RWPE2 (cell line): Measurements from ENCODE around the gene EFNA4.
A peak's percentile ranks its signal among the peaks of the same experiment; 100 is the strongest.

Experiments
- ATAC-seq: fragments of 200-7000 bp; cut with Tn5 transposase; 3 replicates; pipeline ENCODE4 v1.9.1; 2021; ENCODE audit warnings: low read depth
- DNase-seq: peaks from one replicate; pipeline ENCODE4 v3.0.0-alpha.2; 2020; ENCODE audit warnings: low spot score
- H3K27ac ChIP-seq: fragments of 450-650 bp; 2 replicates; pipeline ENCODE4 v1.5.1; 2017; ENCODE audit warnings: mild to moderate bottlenecking; ENCODE audit not compliant: poor library complexity, severe bottlenecking
- H3K27me3 ChIP-seq: fragments of 250-450 bp; sonication (Bioruptor Pico); 2 replicates; pipeline ENCODE4 v1.5.1; 2021; ENCODE audit warnings: mild to moderate bottlenecking, moderate library complexity; ENCODE audit not compliant: insufficient read depth, poor library complexity, severe bottlenecking
- H3K36me3 ChIP-seq: fragments of 250-450 bp; sonication (Bioruptor Pico); 2 replicates; pipeline ENCODE4 v1.5.1; 2020; ENCODE audit warnings: low read depth, mild to moderate bottlenecking, moderate library complexity
- H3K4me1 ChIP-seq: fragments of 250-450 bp; sonication (Bioruptor Pico); 2 replicates; pipeline ENCODE4 v1.5.1; 2021; ENCODE audit warnings: mild to moderate bottlenecking, moderate library complexity; ENCODE audit not compliant: insufficient read depth, poor library complexity, severe bottlenecking
- H3K4me3 ChIP-seq: fragments of 250-450 bp; sonication (Bioruptor Pico); 2 replicates; pipeline ENCODE4 v1.5.1; 2021; ENCODE audit warnings: mild to moderate bottlenecking, moderate library complexity; ENCODE audit not compliant: severe bottlenecking
- H3K9me3 ChIP-seq: fragments of 250-450 bp; sonication (Bioruptor Pico); 2 replicates; pipeline ENCODE4 v1.5.1; 2021; ENCODE audit warnings: mild to moderate bottlenecking, moderate library complexity; ENCODE audit not compliant: severe bottlenecking
- CTCF ChIP-seq: fragments of 450-650 bp; IDR thresholded peaks from one replicate; pipeline ENCODE4 v1.5.1; 2017; ENCODE audit warnings: mild to moderate bottlenecking, moderate library complexity; ENCODE audit not compliant: poor library complexity, severe bottlenecking

Gene EFNA4

GRCh38 chr1:155092641-155093040, 29.1 kb downstream of the EFNA4 start:
- no peak overlapping the region for H3K4me3 ChIP-seq
- no peak for TF ChIP-seq CTCF
- H3K27me3 ChIP-seq: no peaks in the 10 kb centered on the region
- H3K27ac ChIP-seq: no peak overlapping the region
- ATAC-seq (no peak), DNase-seq (no peak)
- no peaks in the 10 kb centered on the region for H3K4me1 ChIP-seq
- no peaks in the 10 kb centered on the region for H3K36me3 ChIP-seq
- no peaks in the 10 kb centered on the region for H3K9me3 ChIP-seq

GRCh38 chr1:155093911-155094621, 30.5 kb downstream of the EFNA4 start:
- H3K27ac ChIP-seq: no peak overlapping the region
- TF ChIP-seq CTCF: peak; percentile 76

GRCh38 chr1:155094622-155094948, 31.0 kb downstream of the EFNA4 start:
- H3K9me3 ChIP-seq: no peaks in the 10 kb centered on the region
- no peak for DNase-seq
- TF ChIP-seq CTCF: peak; percentile 55

More at GRCh38 chr1:155093911-155094621, 30.5 kb downstream of the EFNA4 start:
- Histone ChIP-seq H3K4me3 (no peak overlapping the region), H3K4me1 (no peaks in the 10 kb centered on the region), H3K36me3 (no peaks in the 10 kb centered on the region), H3K9me3 (no peaks in the 10 kb centered on the region), H3K27me3 (no peaks in the 10 kb centered on the region)
- ATAC-seq (peak; percentile 76), DNase-seq (no peak)

GRCh38 chr1:155099331-155099730, 35.8 kb downstream of the EFNA4 start:
- no peak for TF ChIP-seq CTCF
- DNase-seq: no peak
- no peaks in the 10 kb centered on the region for H3K4me1 ChIP-seq
- no peaks in the 10 kb centered on the region for H3K27me3 ChIP-seq
- no peak overlapping the region for H3K4me3 ChIP-seq
- H3K9me3 ChIP-seq: no peaks in the 10 kb centered on the region
- no peaks in the 10 kb centered on the region for H3K36me3 ChIP-seq
- no peak overlapping the region for H3K27ac ChIP-seq
- no peak for ATAC-seq

More at GRCh38 chr1:155094622-155094948, 31.0 kb downstream of the EFNA4 start:
- no peak overlapping the region for H3K27ac ChIP-seq
- no peaks in the 10 kb centered on the region for H3K36me3 ChIP-seq
- no peak overlapping the region for H3K4me3 ChIP-seq
- ATAC-seq: 0 out of 3 replicates have a peak, but pooled peaks have one; percentile 6
- no peaks in the 10 kb centered on the region for H3K27me3 ChIP-seq
- no peaks in the 10 kb centered on the region for H3K4me1 ChIP-seq

- H3K4me1 ChIP-seq: no peaks in the 10 kb centered on the region
- ATAC-seq (no peak), DNase-seq (no peak)
- no peaks in the 10 kb centered on the region for H3K9me3 ChIP-seq
- no peaks in the 10 kb centered on the region for H3K36me3 ChIP-seq
- H3K27me3 ChIP-seq: no peaks in the 10 kb centered on the region
- H3K4me3 ChIP-seq: no peak overlapping the region
- TF ChIP-seq CTCF: no peak
- no peak overlapping the region for H3K27ac ChIP-seq
These were observed 39.8 kb downstream of the EFNA4 start for GRCh38 chr1:155103325-155103724.
